GM23338 (cell line): Measurements from ENCODE around the gene SLC18B1. TPM values are rescaled to one million over a fixed set of nuclear protein-coding genes. Genes with fewer than 3 reads are reported as not detected.

ENCODE experiments used
- ATAC-seq: fragments of 200-7000 bp; cut with Tn5 transposase; 3 replicates; pipeline ENCODE4 v1.9.1; 2020
- DNase-seq: peaks from one replicate; pipeline ENCODE4 v3.0.0-alpha.2; 2015; ENCODE audit warnings: low spot score
- H2AFZ ChIP-seq: fragments of 200-600 bp; sonication (generic); 2 replicates; pipeline ENCODE4 v1.8.0; 2016; ENCODE audit warnings: antibody characterized with exemption, mild to moderate bottlenecking, moderate library complexity
- H3F3A ChIP-seq: fragments of 200-600 bp; sonication (generic); replicated peaks from 2 replicates; pipeline ENCODE4 v1.8.0; 2017; ENCODE audit warnings: antibody characterized with exemption, mixed run types, low read depth
- H3K27ac ChIP-seq: fragments of 200-600 bp; sonication (generic); 2 replicates; pipeline ENCODE4 v1.6.1; 2016; ENCODE audit warnings: low read depth
- H3K27me3 ChIP-seq: fragments of 200-600 bp; sonication (generic); 2 replicates; pipeline ENCODE4 v1.8.0; 2016; ENCODE audit warnings: mild to moderate bottlenecking, mixed run types, moderate library complexity; ENCODE audit not compliant: insufficient read depth
- H3K36me3 ChIP-seq: fragments of 200-600 bp; sonication (generic); 2 replicates; pipeline ENCODE4 v1.8.0; 2016; ENCODE audit warnings: mild to moderate bottlenecking; ENCODE audit not compliant: insufficient read depth
- H3K4me1 ChIP-seq: fragments of 200-600 bp; sonication (generic); 2 replicates; pipeline ENCODE4 v1.8.0; 2016; ENCODE audit warnings: mild to moderate bottlenecking, moderate library complexity; ENCODE audit not compliant: insufficient read depth
- H3K4me2 ChIP-seq: fragments of 200-600 bp; sonication (generic); 2 replicates; pipeline ENCODE4 v1.7.1; 2017; ENCODE audit warnings: mixed run types
- H3K4me3 ChIP-seq: fragments of 200-600 bp; sonication (generic); 2 replicates; pipeline ENCODE4 v1.6.1; 2016; ENCODE audit warnings: mixed run types
- H3K79me2 ChIP-seq: fragments of 200-600 bp; sonication (generic); replicated peaks from 2 replicates; pipeline ENCODE4 v1.8.0; 2017; ENCODE audit warnings: mild to moderate bottlenecking; ENCODE audit not compliant: insufficient read depth
- H3K9me2 ChIP-seq: fragments of 200-600 bp; sonication (generic); 2 replicates; pipeline ENCODE4 v1.8.0; 2017; ENCODE audit not compliant: insufficient read depth
- H4K20me1 ChIP-seq: fragments of 200-600 bp; sonication (generic); replicated peaks from 2 replicates; pipeline ENCODE4 v1.8.0; 2017; ENCODE audit warnings: mild to moderate bottlenecking; ENCODE audit not compliant: insufficient read depth
- H3K27ac Mint-ChIP-seq: 2 replicates; pipeline ENCODE4 v1.8.0; 2020; ENCODE audit warnings: inconsistent platforms, mild to moderate bottlenecking, moderate library complexity, mixed read lengths
- H3K27me3 Mint-ChIP-seq: 3 replicates; pipeline ENCODE4 v1.8.0; 2022; ENCODE audit warnings: low read depth, mild to moderate bottlenecking, moderate library complexity, mixed read lengths, inconsistent platforms; ENCODE audit not compliant: insufficient read depth, poor library complexity
- H3K36me3 Mint-ChIP-seq: 3 replicates; pipeline ENCODE4 v1.8.0; 2021; ENCODE audit warnings: low read depth, mild to moderate bottlenecking, inconsistent platforms, moderate library complexity, mixed read lengths
- H3K4me1 Mint-ChIP-seq: 3 replicates; pipeline ENCODE4 v1.8.0; 2020; ENCODE audit warnings: mild to moderate bottlenecking, inconsistent platforms, mixed read lengths
- H3K4me3 Mint-ChIP-seq: 3 replicates; pipeline ENCODE4 v1.8.0; 2021; ENCODE audit warnings: moderate library complexity, mild to moderate bottlenecking, inconsistent platforms, mixed read lengths
- H3K9me3 Mint-ChIP-seq: 3 replicates; pipeline ENCODE4 v1.8.0; 2020; ENCODE audit warnings: moderate library complexity, mild to moderate bottlenecking, inconsistent platforms, mixed read lengths
- CREB1 ChIP-seq: fragments of 250-450 bp; sonication (Bioruptor Pico); IDR thresholded peaks from 2 replicates; pipeline ENCODE4 v1.5.0; 2020; ENCODE audit warnings: low read depth, mild to moderate bottlenecking, moderate library complexity
- CTCF ChIP-seq, 2 experiments: fragments of 200-600 bp in 1 of 2; sonication (generic) in 1 of 2; conservative IDR thresholded peaks; 2 replicates each; pipeline versions ENCODE4 v1.5.1 to v1.6.1; 2016 to 2017; ENCODE audit warnings: antibody characterized with exemption in 2 of 2, low read depth in 2 of 2, mild to moderate bottlenecking in 2 of 2, moderate library complexity in 1 of 2
- EZH2 ChIP-seq: fragments of 200-600 bp; sonication (generic); IDR thresholded peaks from one replicate; pipeline ENCODE4 v1.8.0; 2017; ENCODE audit warnings: antibody characterized with exemption, mild to moderate bottlenecking, low read depth; ENCODE audit not compliant: unreplicated experiment
- EZH2phosphoT487 ChIP-seq: fragments of 200-600 bp; sonication (generic); IDR thresholded peaks from one replicate; pipeline ENCODE4 v1.8.1; 2018; ENCODE audit warnings: antibody characterized with exemption; ENCODE audit not compliant: unreplicated experiment
- JUNB ChIP-seq: IDR thresholded peaks from one replicate; pipeline ENCODE4 v1.6.1; 2016; ENCODE audit warnings: antibody characterized with exemption; ENCODE audit not compliant: unreplicated experiment
- POLR2AphosphoS5 ChIP-seq: IDR thresholded peaks from 2 replicates; pipeline ENCODE4 v1.6.1; 2016; ENCODE audit warnings: antibody characterized with exemption, low read depth
- STAT1 ChIP-seq: IDR thresholded peaks from one replicate; pipeline ENCODE4 v1.6.1; 2016; ENCODE audit warnings: antibody characterized with exemption; ENCODE audit not compliant: unreplicated experiment
- ZNF114 ChIP-seq: fragments of 250-450 bp; sonication (Bioruptor Pico); IDR thresholded peaks from 2 replicates; pipeline ENCODE4 v1.5.0; 2020; ENCODE audit warnings: mild to moderate bottlenecking, moderate library complexity
- ZNF331 ChIP-seq: fragments of 250-450 bp; sonication (Bioruptor Pico); IDR thresholded peaks from 2 replicates; pipeline ENCODE4 v1.5.0; 2020; ENCODE audit warnings: low read depth, mild to moderate bottlenecking, moderate library complexity
- polyA plus RNA-seq: library from polyadenylated mRNA; unstranded; fragments of >200 nt; fragmentation: Nextera tagmentation; extraction: Ambion mirVana; gene quantifications from 2 replicates; pipeline ENCODE4 v1.2.1, GENCODE V29; 2016
- total RNA-seq: library from RNA; depleted of rRNA; stranded (reverse); fragments of >200 nt; shearing (Covaris generic); gene quantifications from 2 replicates; pipeline ENCODE4 v1.2.3, GENCODE V29; 2014

The SLC18B1 gene
- total and polyA plus RNA-seq, 2 experiments from 2014 or later: 26.4 to 37.4 TPM

- no peaks in the 10 kb centered on the region for H3K9me3 Mint-ChIP-seq
- Histone ChIP-seq H3K36me3 (peaks cover 9% of the 10 kb centered on the region; the same call in 1 of the 2 replicates), H4K20me1 (no peaks in the 10 kb centered on the region), H3K4me2 (no peak overlapping the region), H3F3A (no peaks in the 10 kb centered on the region), H3K4me1 (peaks cover 1% of the 10 kb centered on the region; the same call in 1 of the 2 replicates), H3K9me2 (no peaks in the 10 kb centered on the region), H3K4me3 (no peak overlapping the region), H3K27me3 (no peaks in the 10 kb centered on the region), H3K79me2 (peaks cover 6% of the 10 kb centered on the region; the same call in 1 of the 2 replicates), H3K27ac (no peak overlapping the region), H2AFZ (no peak overlapping the region)
- ATAC-seq: no peak
- H3K4me3 Mint-ChIP-seq: no peak overlapping the region
- TF ChIP-seq POLR2AphosphoS5: no peak
- no peak overlapping the region for H3K27ac Mint-ChIP-seq
- peaks cover 2% of the 10 kb centered on the region for H3K4me1 Mint-ChIP-seq
- DNase-seq: no peak
- peaks cover 48% of the 10 kb centered on the region for H3K36me3 Mint-ChIP-seq
- H3K27me3 Mint-ChIP-seq: peaks cover 2% of the 10 kb centered on the region
Observed at GRCh38 chr6:132792510-132792909, 5.9 kb downstream of the SLC18B1 start.

DNA sequence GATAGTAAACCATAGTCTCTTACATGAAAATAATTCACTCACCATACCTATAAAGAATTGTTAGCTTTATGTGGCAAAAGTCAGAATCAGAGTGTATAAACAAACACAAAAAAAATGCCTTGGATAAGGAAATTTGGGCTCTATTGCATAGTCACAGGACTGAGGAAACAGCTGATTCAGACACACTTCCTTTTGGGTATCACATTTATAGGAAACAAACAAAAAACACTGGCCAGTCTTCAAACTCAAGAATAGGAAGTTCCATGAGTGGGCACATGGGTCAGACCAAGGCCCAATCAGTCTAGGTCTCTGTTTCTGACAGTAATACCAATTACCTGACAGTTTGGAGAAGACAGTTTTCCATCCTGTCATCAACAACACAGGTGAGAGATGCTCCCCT lies 8.0 kb downstream of the SLC18B1 start:
- no peaks in the 10 kb centered on the region for H4K20me1 ChIP-seq
- ATAC-seq: no peak

GRCh38 chr6:132789396-132789776 lies 9.1 kb downstream of the SLC18B1 start:
- Histone ChIP-seq H3K4me3 (no peak overlapping the region), H3K27ac (no peak overlapping the region), H3K36me3 (peaks cover 17% of the 10 kb centered on the region; the same call in 1 of the 2 replicates), H3K4me1 (no peaks in the 10 kb centered on the region), H3K9me2 (no peaks in the 10 kb centered on the region), H3K79me2 (no peaks in the 10 kb centered on the region), H4K20me1 (no peaks in the 10 kb centered on the region), H3F3A (no peaks in the 10 kb centered on the region), H3K4me2 (no peak overlapping the region), H3K27me3 (no peaks in the 10 kb centered on the region), H2AFZ (no peak overlapping the region)
- H3K27me3 Mint-ChIP-seq: no peaks in the 10 kb centered on the region
- no peaks in the 10 kb centered on the region for H3K9me3 Mint-ChIP-seq
- no peaks in the 10 kb centered on the region; the same call in 2 of the 3 replicates for H3K4me1 Mint-ChIP-seq
- TF ChIP-seq ZNF114 (CRISPR knock-in tag) (no peak), ZNF331 (CRISPR knock-in tag) (no peak), STAT1 (no peak), EZH2 (no peak)
- H3K27ac Mint-ChIP-seq: no peak overlapping the region
- no peak overlapping the region for H3K4me3 Mint-ChIP-seq
- peaks cover 62% of the 10 kb centered on the region for H3K36me3 Mint-ChIP-seq
- ATAC-seq: no peak
- DNase-seq: no peak

More for the DNA sequence above, 8.0 kb downstream of the SLC18B1 start:
- no peaks in the 10 kb centered on the region; the same call in 2 of the 3 replicates for H3K4me1 Mint-ChIP-seq
- Histone ChIP-seq H2AFZ (no peak overlapping the region), H3K27me3 (no peaks in the 10 kb centered on the region), H3K27ac (no peak overlapping the region), H3K4me2 (no peak overlapping the region), H3K4me1 (no peaks in the 10 kb centered on the region), H3F3A (no peaks in the 10 kb centered on the region), H3K4me3 (no peak overlapping the region), H3K36me3 (peaks cover 15% of the 10 kb centered on the region; the same call in 1 of the 2 replicates), H3K79me2 (no peaks in the 10 kb centered on the region), H3K9me2 (no peaks in the 10 kb centered on the region)
- H3K36me3 Mint-ChIP-seq: peaks cover 61% of the 10 kb centered on the region
- H3K9me3 Mint-ChIP-seq: no peaks in the 10 kb centered on the region
- H3K27ac Mint-ChIP-seq: no peak overlapping the region
- no peak for DNase-seq
- H3K4me3 Mint-ChIP-seq: no peak overlapping the region
- H3K27me3 Mint-ChIP-seq: no peaks in the 10 kb centered on the region
- TF ChIP-seq ZNF114 (CRISPR knock-in tag): no peak
- TF ChIP-seq JUNB: no peak
- TF ChIP-seq CREB1 (CRISPR knock-in tag): no peak
- no peak for TF ChIP-seq EZH2phosphoT487
- TF ChIP-seq CTCF (conservative IDR thresholded peaks at IDR 0.05; ENCODE audit: low read depth in 2 of 2): no peak
- TF ChIP-seq POLR2AphosphoS5: no peak
